HG02885 (cell line): Measurements from ENCODE around the gene USP19.
A peak's percentile ranks its signal among the peaks of the same experiment; 100 is the strongest.

Experiments
- ATAC-seq: cut with Tn5 transposase; IDR thresholded peaks from one replicate; pipeline ENCODE4 v1.9.1; 2021; ENCODE audit warnings: mild to moderate bottlenecking; ENCODE audit not compliant: unreplicated experiment, poor library complexity

Gene USP19, protein sequence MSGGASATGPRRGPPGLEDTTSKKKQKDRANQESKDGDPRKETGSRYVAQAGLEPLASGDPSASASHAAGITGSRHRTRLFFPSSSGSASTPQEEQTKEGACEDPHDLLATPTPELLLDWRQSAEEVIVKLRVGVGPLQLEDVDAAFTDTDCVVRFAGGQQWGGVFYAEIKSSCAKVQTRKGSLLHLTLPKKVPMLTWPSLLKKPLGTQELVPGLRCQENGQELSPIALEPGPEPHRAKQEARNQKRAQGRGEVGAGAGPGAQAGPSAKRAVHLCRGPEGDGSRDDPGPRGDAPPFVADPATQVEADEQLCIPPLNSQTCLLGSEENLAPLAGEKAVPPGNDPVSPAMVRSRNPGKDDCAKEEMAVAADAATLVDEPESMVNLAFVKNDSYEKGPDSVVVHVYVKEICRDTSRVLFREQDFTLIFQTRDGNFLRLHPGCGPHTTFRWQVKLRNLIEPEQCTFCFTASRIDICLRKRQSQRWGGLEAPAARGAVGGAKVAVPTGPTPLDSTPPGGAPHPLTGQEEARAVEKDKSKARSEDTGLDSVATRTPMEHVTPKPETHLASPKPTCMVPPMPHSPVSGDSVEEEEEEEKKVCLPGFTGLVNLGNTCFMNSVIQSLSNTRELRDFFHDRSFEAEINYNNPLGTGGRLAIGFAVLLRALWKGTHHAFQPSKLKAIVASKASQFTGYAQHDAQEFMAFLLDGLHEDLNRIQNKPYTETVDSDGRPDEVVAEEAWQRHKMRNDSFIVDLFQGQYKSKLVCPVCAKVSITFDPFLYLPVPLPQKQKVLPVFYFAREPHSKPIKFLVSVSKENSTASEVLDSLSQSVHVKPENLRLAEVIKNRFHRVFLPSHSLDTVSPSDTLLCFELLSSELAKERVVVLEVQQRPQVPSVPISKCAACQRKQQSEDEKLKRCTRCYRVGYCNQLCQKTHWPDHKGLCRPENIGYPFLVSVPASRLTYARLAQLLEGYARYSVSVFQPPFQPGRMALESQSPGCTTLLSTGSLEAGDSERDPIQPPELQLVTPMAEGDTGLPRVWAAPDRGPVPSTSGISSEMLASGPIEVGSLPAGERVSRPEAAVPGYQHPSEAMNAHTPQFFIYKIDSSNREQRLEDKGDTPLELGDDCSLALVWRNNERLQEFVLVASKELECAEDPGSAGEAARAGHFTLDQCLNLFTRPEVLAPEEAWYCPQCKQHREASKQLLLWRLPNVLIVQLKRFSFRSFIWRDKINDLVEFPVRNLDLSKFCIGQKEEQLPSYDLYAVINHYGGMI (N-terminal part only)

DNA sequence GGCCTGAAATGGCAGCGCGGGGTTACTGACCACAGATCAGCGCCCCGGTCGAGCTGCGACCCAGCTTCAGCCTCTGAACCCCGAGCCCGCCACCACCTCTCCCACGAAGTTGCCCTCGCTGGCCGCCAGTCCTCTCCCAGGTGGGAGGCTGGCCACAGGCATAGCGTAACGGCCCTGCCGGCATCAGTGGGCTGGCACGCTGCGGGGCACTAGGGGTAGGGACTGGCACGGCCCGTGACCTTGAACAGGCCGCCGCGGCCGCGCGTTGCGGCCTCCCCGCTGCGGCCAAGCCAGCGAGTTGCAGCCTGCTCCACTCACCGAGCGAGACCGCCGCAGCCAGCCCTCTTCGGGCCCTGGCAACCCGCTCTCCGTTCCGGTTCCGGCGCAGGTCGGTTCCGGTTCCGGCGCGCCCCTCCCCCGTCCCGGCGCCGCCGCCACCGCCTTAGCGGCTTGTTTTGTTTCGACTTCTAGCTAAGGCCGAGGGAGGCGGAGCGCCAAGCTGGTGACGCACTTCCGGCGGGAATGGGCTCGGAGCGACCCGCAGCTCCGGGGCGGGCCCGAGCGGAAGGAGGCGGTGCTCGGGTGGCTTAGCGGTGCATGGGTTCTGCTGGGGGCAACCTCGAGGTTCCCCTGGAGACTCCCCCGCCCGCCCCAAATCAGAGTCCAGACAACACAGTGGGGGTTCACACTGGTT is at the start of gene USP19:
TSS of gene USP19 (minus strand) at position 386 of the 694 bp plus-strand sequence. CDS start 1,678 bp downstream, outside the sequence.
- peak; percentile 89 for ATAC-seq

DNA sequence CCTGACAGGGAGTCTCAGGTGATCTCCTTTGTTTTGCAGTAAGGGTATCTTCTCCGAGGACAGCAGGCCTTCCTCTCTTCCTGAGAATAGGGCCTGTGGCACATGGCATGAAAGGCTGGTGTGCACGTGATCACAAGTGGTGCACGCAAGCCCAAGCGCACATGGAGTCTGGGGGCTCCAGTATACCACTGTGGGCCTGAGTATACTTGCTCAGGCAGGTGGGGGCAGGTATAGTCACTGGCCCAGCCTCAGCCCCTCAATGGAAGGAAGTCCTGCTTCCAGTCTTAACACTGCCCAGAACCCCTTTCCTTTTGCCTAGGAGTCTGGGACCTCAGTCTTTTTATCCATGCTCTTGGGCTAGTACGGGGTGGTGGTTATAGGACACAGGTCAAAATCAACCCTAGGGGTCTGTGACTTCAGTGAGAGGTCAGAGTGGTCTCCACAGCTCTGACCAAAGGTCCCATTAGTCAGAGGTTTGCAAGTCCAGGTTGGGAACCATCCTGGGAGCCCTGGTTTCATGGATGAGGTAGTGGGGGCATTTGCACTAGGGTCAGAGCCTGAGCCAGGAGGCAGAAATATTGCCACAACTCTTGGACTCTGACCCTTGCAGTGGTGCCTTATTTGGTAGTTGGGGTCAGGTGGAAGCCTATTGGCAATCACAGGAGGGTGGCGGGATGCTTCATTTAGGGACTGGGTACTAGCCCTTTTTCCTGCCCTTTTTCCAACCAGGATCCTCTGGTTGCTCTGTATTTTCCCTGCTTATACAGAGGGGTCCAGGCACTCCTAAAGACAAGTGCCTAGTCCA is 46.3 kb upstream of the USP19 start:
- no peak for ATAC-seq

DNA sequence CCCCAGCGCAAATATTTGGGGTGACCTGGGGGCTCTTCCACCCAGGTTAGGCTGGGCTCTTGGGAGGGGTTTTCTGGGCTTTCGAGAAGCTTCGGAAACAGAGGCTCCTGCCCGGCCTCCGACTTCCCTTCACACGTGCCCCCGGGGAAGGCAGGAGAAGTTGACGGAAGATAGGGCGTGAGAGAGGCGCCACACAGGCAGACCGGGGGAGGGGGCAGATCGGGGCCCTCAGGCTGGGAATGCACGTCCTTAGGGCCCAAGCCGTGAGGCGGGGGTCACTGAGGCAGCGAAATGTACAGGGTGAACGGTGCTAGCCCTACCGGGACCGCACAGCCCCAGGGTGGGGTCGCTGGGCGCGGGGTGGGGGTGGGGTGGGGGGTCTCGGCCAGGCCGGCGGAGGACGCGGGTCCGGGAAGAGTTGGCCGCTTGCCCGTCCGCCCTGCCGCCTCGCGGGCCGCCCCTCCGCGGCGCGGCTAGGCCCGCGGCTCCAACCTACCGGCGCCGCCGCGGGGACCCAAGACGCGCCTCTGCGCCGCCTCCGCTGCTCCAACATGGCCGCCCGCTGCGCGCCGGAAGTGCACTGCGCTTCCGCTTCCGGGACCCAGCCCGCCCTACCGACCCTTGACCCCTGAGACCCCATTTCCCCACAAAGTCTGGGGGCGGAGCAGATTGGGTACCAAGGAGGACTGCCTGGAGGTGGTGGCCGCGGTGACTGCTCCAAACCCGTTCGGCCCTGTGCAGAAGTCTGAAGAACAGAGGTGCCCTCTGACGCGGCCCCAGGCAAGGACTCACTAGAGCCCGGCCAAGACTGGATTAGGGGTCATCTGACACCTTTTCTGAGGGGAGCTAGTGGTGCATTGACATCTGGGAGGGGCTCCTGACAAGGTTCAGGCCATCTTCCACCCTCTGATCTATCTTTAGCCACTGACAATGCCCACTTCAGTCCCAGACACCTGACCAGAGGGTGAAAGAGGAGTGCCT is 45.4 kb upstream of the USP19 start, which contains the start of gene CCDC71:
TSS of gene CCDC71 (minus strand) at position 561 of the 981 bp plus-strand sequence. CDS start 2,123 bp downstream, outside the sequence.
- ATAC-seq = peak; percentile 83

DNA sequence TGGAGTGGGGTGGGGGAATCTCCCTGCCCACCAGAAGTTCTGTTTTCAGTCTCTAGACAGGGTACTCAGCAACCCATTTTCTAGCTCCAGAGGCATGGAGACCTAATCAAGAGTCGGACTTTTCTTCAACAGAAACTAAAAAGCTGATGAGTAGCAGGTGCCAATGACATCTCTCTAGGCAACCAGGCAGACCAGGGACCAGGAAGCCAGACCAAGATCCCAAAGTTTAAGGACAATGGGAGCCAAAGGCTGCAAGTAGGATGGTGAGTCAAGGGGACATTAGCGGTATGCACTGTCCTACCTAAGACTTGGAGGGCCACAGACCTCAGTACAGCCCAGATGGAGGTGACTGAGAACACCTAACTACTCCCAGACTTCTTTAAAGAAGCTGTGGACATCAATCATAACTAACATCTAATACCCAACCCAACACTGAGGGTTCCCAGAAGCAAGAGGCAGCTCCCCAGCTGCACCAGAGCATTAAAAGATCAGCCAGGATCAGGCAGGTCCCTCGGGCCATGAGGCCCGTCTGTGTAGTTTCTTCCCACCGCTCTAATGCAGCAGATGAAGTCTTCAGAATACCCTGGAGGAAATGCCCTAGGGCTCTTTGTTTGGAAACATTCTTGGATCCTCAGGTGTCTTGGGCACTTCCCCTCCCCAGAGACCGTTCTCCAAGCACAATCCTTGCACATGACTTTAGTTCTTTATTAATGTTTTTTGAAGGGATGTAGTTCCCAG is 44.5 kb upstream of the USP19 start:
- no peak for ATAC-seq

DNA sequence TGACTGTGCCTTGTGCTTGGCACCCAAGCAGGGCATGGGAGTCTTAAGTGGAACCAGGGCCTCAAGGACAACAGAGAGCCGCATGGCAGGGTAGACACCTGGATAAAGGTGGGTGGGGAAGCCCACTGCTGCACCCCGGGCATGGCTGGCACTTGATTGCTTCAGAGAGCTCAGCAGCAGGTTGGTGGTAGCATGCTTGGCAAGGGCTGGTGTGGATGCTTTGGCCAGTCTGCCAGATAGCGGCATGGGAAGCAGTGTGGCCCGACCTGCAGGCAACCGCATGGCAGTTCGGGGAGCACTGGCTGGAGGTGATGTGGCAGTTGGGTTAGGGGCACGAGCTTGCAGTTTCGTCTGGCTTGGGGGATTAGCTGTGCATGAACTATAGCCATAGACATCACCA is 43.0 kb upstream of the USP19 start:
- ATAC-seq = no peak

DNA sequence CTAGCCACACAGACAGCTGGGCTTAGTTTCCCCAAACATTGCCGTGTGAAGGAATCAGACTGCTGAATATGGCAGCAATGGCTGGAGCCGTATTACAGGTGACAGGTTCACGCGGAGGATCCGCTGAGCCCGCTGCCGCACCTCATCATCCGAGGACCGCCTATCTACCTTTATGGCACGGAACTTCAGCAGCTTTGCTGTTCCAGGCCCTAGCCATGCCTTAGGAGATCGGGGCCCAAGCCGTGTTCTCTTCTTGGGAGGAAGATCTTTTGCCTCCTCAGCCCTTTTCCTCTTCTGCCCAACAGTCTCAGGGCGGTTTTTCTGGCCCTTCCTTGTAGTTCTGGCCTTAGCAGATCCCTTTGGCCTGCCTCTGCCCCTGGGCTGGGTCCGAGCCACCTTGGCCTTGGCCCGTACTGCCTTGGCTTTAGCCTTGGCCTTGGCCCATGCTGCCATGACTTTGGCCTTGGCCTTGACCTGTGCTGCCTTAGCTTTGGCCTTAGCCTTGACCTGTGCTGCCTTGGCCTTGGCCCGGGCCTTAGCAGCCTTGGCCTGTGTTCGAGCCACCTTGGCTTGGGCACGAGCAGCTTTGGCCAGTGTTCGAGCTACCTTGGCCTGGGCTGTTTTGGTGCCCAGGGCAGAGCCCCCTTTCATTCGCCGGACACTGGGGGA is 42.3 kb upstream of the USP19 start:
- no peak for ATAC-seq

DNA sequence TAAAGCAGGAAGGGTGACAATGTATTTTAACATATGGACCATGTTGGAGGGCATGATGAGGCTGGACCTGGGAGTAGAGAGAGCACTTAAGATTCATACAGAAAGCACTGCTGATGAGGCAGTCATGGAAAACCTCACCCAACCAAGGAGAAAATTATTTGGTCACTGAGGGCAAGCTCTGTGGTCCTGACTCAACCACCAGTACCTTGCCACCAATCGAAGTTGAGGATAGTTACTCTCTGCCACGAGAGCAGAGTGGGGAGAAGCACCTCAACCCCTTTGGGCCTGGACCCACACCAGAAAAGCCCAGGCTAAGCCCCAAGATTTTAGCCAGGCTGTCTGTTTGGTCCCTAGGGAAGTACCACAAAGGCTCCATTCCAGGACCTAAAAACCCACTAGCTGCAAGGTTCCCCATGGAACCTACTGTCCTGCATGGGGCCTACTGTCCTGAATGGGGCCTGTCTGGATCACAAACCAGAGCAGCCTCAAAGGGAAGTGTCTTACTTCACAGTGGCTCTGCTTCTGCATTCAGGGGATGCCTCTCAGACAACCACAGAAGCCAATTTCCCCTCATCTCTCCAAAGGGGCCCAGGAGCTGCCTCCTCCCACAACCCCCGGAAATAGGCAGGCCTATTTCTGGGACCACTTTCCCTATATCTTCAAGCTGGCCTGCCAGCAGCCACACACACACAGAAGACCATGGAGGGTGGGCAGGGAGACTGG is 41.3 kb upstream of the USP19 start:
- ATAC-seq = no peak

DNA sequence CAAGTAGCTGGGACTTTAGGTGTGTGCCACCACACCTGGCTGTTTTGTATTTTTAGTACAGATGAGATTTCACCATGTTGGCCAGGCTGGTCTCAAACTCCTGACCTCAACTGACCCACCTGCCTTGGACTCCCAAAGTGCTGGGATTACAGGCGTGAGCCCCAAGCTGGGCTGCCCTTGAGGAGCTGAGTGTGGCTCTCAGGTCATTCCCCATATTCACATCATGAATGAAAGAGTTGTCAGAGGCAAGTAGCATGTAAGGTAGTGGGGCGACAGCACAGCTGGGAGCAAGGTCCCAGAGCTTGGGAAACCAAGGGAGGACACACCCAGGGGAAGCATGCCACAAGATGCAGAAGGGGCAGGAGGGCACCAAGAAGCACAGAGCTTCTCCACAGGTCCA is 40.6 kb upstream of the USP19 start:
- no peak for ATAC-seq

DNA sequence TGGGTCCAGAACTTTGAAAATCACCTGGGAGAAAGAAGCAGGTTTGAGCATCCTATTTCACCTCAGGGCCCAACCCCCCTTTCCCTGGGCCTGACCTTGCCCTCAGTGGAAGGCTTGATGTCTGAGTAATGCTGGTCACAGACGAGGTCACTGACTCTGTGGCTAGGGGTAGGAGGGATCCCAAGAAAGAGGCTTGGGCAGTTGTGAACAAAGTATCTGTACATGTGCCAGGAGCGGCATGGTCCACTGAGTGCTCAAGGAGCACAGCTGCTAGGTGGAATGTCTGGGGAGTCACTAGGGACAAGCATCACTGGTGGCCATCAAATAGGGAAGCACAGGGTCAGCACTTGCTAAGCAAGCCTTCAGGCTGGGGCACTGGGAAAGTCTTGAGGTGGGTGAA is 38.2 kb upstream of the USP19 start:
- no peak for ATAC-seq

DNA sequence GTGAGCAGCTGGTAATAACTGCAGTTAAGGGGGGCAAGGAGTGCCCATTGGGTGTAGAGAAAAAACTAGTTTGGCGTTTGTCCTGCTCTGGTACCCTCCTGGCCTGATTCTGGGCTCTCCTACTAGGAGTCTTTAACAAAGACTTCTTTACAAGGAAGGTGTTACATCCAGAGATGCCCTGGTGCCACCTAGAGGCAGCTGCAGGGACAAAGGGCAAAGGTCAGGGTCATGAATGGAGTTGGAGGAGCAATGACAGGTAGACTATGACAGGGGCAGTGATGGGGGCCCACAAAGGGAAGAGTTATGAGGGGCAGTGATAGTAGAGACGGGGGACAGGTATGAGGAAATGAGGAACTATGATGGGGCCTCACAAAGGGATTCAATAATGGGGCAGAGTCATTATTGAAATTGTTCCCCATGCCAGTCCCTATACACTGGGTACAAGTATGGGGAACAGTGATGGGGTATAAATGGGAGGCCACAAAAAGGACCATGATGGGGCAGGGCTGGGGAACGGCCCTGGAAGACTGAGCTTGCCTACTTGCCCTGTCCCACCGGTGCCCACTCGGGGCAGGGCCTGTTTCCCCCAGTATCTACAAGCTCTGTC is 37.6 kb upstream of the USP19 start:
- no peak for ATAC-seq

DNA sequence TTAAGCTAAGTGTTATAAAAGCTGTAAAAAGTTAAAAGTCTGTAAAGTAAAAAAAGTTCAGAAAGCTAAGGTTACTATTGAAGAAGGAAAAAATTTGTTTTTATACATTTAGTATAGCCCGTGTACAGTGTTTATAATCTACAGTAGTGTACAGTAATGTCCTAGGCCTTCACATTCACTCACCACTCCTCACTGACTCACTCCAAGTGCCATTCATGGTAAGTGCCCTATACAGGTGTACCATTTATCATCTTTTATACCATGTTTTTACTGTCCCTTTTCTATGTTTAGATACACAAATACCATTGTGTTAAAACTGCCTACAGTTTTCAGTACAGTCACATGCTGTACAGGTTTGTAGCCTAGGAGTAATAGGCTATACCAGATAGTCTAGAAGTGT is 36.7 kb upstream of the USP19 start:
- ATAC-seq = no peak

DNA sequence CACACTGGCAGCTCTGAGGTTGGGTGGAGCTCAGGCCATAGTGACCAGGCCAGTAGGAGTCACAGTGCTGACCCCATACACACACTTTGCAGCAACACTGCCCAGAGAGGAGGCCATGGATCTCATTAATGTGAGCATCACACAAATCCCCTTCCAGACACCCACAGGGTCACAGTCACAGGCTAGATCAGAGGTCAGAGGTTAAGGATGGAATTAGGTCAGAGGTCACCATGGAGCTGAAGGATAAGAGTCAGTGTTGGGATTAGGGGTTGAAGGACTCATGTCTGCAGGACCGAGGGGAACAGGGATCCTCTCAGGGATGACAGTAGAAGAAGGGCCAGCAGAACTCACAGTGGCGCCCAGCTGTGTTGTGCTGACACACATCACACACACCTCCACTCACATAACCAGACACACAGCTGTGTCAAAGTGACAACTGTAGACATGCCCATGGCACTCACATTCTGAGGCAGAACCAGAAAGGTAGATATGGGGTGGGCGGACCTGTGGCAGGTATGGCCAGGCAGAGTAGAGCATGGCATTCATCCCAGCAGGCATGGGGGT is 32.8 kb upstream of the USP19 start:
- no peak for ATAC-seq

DNA sequence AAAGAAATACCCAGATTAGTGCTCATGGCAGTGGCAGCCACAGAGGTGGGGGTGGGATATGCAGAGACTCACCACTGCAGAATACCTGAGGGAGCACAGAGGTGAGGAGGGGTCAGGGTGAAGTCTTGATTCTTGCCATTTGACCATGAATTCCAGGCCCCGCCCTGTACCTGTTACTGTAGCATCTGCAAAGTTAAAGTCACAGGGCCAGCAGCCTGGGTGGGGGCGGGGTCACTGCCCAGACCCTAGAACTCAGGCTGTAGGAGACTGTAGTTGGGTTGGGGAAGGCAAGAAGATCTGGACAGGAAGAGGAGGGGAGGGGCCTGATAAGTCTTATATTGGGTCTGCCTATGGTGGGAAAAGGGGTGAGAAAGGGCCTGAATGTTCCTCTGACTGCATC is 31.0 kb upstream of the USP19 start:
- no peak for ATAC-seq

DNA sequence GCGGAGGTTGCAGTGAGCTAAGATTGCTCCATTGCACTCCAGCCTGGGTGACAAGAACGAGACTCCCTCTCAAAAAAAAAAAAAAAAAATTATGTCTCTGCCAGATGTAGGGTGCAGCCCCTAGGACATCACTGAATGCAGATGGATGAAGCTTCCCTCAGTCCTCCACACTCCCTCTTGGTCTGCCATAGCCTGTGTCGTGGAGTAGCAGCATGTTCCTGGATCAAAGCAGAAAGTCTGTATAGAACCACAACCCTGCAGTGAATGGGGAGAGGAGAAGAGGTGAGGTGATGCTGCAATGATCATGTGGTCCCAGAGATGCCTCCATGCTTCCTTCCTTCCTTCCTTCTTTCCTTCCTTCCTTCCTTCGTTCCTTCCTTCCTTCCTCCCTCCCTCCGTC is 27.5 kb upstream of the USP19 start:
- ATAC-seq = no peak

DNA sequence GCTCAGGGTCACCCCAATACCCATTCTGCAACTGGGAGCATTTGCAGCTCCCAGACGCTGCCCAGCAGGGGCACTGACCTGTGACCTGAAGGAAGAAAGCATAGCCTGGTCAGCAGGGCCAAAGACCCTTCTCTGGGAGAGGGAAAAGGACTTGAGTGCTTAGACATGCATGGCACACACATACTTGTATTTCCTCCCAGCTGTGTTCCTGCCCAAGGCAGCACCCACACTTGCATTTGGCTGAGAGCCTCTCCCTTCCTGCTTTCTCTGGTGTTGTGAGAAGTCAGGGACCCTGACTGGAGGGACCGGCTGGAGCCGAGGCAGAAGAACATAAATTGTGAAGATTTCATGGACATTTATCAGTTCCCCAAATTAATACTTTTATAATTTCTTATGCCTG is 19.5 kb upstream of the USP19 start:
- ATAC-seq = no peak
